HG03354 (cell line): ENCODE data around the gene ADIPOQ.
"Not testable (repeated sequence)": the region's sequence is repeated elsewhere in the genome, so short reads cannot be mapped to it uniquely, and the experiment has no call there.

Experiments
- ATAC-seq: cut with Tn5 transposase; IDR thresholded peaks from one replicate; pipeline ENCODE4 v1.9.1; 2021; ENCODE audit warnings: mild to moderate bottlenecking; ENCODE audit not compliant: unreplicated experiment, poor library complexity, severe bottlenecking

ADIPOQ gene

DNA sequence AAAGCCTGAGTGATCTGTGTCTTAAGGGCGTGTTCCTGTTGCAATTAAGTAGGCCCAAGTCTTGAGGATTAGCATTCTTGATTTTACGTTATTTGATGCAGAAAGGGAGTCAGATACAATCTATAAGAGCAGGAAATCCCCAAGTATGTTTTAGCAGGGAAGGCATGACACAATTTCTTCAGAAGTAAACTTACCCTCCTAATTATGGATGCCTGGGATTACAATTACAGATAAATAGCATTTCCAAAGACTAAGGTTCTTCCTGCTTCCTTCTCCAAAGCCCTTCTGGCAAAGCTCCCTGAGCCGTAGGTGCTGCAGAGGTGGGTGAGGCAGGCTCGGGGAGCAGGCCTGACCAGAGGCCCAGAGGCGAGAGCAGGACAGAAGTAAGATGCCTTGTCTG is 52.9 kb downstream of the ADIPOQ start:
- ATAC-seq = no peak

DNA sequence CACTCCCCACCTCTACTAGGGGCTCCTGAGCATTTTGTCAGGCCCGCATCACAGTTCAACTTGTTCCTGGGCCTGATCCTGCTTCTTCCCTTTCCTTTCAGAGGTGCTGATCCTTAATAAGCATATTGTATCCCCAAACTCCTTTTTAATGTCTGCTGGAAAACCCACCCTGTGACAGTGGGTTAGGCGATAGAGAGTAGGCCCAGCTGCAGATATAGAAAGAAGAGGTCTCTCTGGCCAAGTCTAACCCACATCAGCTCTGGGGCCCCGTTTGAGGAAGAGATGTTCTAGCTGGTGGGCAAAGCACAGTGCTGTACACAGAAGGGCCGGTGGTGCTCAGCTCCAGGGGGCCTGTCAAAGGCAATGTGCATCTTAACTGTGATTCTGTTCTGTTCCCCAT is 53.5 kb downstream of the ADIPOQ start:
- no peak for ATAC-seq

DNA sequence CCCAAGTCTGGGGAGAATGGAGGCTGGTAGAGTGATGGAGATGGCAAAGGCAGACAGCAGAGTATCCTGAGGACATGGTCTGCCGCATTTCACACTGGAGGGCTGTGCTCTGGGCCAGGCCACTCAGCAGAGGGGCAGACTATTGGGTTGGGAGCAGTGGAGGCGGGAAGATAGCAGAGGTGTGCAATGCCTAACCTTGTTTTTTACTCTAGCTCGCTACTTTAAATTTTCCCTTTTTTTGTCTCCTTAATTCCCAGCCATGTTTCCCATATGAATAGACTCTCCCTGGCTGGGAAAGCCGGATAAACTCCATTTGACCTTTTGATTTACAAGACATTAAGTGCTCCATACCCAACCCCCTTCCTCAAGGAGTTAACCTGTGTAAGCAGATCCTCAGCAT is 54.4 kb downstream of the ADIPOQ start:
- no peak for ATAC-seq

DNA sequence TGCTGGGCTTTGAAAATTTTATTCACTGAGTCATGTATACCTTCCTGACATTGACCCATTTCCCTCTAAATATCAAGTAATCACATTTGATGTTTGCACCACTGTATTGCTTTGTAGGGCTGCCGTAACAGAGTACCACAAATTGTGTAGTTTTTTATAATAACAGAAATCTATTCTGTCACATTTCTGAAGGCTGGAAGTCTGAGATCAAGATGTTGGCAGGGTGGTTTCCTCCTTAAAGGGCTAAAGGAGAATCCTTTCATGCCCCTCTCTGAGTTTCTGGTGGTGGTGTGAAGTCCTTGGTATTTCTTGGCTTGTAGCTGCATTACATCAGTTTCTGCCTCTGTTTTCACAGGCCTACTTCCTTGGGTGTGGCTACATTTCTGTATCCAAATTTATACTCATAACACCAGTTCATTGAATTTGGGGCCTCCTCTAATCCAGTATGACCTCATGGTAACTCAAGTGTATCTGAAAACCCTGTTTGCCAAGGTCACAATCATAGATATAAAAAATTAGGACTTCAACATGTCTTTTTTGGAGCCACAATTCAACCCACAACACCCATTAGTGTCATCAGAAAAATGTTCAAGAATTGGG is 58.7 kb downstream of the ADIPOQ start:
- ATAC-seq = no peak

DNA sequence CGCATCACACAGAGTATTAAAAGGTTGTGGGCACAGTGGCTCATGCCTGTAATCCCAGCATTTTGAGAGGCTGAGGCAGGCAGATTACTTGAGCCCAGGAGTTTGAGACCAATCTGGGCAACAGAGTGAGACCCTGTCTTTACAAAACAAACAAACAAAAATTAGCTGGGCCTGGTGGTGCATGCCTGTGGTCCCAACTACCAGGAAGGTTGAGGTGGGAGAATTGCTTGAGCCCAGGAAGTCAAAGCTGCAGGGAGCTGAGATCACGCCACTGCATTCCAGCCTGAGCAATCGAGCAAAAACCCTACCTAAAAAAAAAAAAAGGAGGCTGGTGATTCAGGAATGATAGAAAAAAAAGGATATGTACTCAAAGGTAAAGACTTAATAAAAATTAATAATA is 59.6 kb downstream of the ADIPOQ start:
- no peak for ATAC-seq

DNA sequence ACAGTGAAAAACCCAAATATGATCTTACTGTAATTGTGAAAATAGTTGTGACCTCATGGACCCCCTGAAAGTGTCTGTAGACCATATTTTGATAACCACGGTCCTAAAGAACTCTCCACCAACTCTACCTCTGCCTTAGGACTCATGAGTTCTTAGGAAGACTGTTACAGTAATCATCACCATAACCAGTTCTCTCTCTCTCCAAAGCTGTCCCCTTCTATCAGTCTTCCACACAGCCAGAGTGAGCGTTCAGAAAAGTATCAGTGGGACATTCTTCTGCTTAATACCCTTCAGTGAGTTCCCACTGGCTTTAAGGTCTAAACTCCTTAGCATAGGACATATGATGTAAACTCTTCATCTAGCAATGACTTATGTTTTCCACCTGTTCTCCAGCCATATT is 60.2 kb downstream of the ADIPOQ start:
- no peak for ATAC-seq

DNA sequence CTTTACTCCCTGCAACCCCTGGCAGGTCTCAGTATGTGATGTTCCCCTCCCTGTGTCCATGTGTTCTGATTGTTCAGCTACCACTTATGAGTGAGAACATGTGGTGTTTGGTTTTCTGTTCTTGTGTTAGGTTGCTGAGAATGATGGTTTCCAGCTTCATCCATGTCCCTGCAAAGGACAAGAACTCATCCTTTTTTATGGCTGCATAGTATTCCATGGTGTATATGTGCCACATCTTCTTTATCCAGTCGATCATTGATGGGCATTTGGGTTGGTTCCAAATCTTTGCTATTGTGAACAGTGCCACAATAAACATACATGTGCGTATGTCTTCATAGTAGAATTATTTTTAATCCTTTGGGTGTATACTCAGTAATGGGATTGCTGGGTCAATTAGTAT is 61.2 kb downstream of the ADIPOQ start:
- ATAC-seq = not testable (repeated sequence)

DNA sequence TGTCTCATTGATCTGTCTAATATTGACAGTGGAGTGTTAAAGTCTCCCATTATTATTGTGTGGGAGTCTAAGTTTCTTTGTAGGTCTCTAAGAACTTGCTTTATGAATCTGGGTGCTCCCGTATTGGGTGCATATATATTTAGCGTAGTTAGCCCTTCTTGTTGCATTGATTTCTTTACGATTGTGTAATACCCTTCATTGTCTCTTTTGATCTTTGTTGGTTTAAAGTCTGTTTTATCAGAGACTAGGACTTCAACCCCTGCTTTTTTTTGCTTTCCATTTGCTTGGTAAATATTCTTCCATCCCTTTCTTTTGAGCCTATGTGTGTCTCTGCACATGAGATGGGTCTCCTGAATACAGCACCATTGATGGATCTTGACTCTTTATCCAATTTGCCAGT is 64.6 kb downstream of the ADIPOQ start:
- not testable (repeated sequence) for ATAC-seq
